Spleen (tissue), 11 donors: ENCODE measurements around the gene NDUFAF2. TPM values are rescaled to one million over a fixed set of nuclear protein-coding genes. Genes with fewer than 3 reads are reported as not detected.

Experiments
- DNase-seq: peaks from one replicate; pipeline ENCODE4 v3.0.0-alpha.2; 2020
- H3K27ac ChIP-seq, 8 donors: fragments of 200-600 bp; sonication (generic) in 7 of 8; 1 replicate in 4 of 8; 2 replicates in 4 of 8; pipeline versions ENCODE4 v1.5.0 to v1.8.0; 2016 to 2021; ENCODE audit warnings: inconsistent platforms in 4 of 8, mild to moderate bottlenecking in 4 of 8, moderate library complexity in 1 of 8
- H3K27me3 ChIP-seq, 7 donors: fragments of 200-600 bp; sonication (generic) in 6 of 7; replicated peaks in 1 of 7; 1 replicate in 4 of 7; 2 replicates in 3 of 7; pipeline versions ENCODE4 v1.5.0 to v1.8.0; 2016 to 2021; ENCODE audit warnings: inconsistent platforms in 3 of 7, mild to moderate bottlenecking in 1 of 7
- H3K36me3 ChIP-seq, 6 donors: fragments of 200-600 bp; sonication (generic) in 5 of 6; 1 replicate in 4 of 6; 2 replicates in 2 of 6; pipeline versions ENCODE4 v1.5.0 to v1.8.0; 2016 to 2021; ENCODE audit warnings: inconsistent platforms in 2 of 6
- H3K4me1 ChIP-seq, 6 donors: fragments of 200-600 bp; sonication (generic) in 5 of 6; 1 replicate in 3 of 6; 2 replicates in 3 of 6; pipeline versions ENCODE4 v1.5.0 to v1.8.0; 2016 to 2021; ENCODE audit warnings: inconsistent platforms in 3 of 6
- H3K4me3 ChIP-seq, 8 donors: fragments of 200-600 bp; sonication (generic) in 7 of 8; 1 replicate in 4 of 8; 2 replicates in 4 of 8; pipeline versions ENCODE4 v1.5.0 to v1.8.0; 2016 to 2021; ENCODE audit warnings: inconsistent platforms in 4 of 8, mild to moderate bottlenecking in 4 of 8, moderate library complexity in 2 of 8
- H3K9me3 ChIP-seq, 8 donors: fragments of 200-600 bp; sonication (generic) in 7 of 8; 1 replicate in 4 of 8; 2 replicates in 4 of 8; pipeline versions ENCODE4 v1.5.0 to v1.8.0; 2016 to 2021; ENCODE audit warnings: inconsistent platforms in 4 of 8
- POLR2A ChIP-seq, 3 donors: fragments of 450-650 bp; IDR thresholded peaks; one replicate each; pipeline ENCODE4 v1.5.1; 2017; ENCODE audit warnings: antibody characterized with exemption in 3 of 3, mild to moderate bottlenecking in 1 of 3
- POLR2AphosphoS5 ChIP-seq, 3 donors: sonication (generic); formaldehyde crosslinking; IDR thresholded peaks; one replicate each; pipeline ENCODE4 v1.5.1; 2017; ENCODE audit warnings: antibody characterized with exemption in 3 of 3
- WGBS, 5 donors: extraction: QIAGEN DNeasy Blood & Tissue Kit in 3 of 5; methylation state at CpG; one replicate each; pipeline versions ENCODE4 v1.1.5 to v1.1.7; 2013 to 2018; 5-methylcytosine and 5-hydroxymethylcytosine counted together
- intact Hi-C: fragments of 100-400 bp; cut with DNase I; formaldehyde crosslinking; loops from one replicate; pipeline ENCODE4 v1.15.0; 2023; ENCODE audit warnings: low total_unique reads
- polyA plus RNA-seq, 3 donors: library from polyadenylated mRNA; stranded (reverse); fragments of 200-250 nt; gene quantifications; one replicate each; pipeline ENCODE4 v1.2.1, GENCODE V29; 2013
- total RNA-seq, 7 donors: library from RNA; depleted of rRNA in 3 of 7; stranded (reverse); fragments of >200 nt in 3 of 7; fragmentation: NEBNext Ultra II Directional in 4 of 7; extraction: Animal tissue kit (Norgen Biotek cat#: 25700) in 4 of 7; gene quantifications; one replicate each; pipeline versions ENCODE4 v1.1.0 to v1.2.1, GENCODE V29; 2016 to 2021
- TF ChIP-seq, protein P1 (sequence below), 11 experiments: fragments of 200-600 bp in 7 of 11; fragments of 450-650 bp in 4 of 11; sonication (generic) in 4 of 11; IDR thresholded peaks in 8 of 11; conservative IDR thresholded peaks in 3 of 11; 1 replicate in 7 of 11; 2 replicates in 4 of 11; pipeline versions ENCODE4 v1.4.0 to v1.8.0; 2016 to 2021; ENCODE audit warnings: antibody characterized with exemption in 11 of 11, inconsistent platforms in 4 of 11, mild to moderate bottlenecking in 1 of 11
- donor health status: healthy with polysubstance abuse.
- donor health status: DM: no; HTN: no; CAD: no; lungs with moderate emphysema.
- donor health status: DM: no; HTN: no; CAD: no.
- donor health status: Bipolar disorder and iron deficiency.
- donor health status: healthy.
- donor health status: DM: no; HTN: no; CAD: no.
- donor health status: DM: yes; HTN: yes; CAD: no.

NDUFAF2 gene
- total and polyA plus RNA-seq, 10 donors: 3.2 to 40.5 (median 13.1) TPM

DNA sequence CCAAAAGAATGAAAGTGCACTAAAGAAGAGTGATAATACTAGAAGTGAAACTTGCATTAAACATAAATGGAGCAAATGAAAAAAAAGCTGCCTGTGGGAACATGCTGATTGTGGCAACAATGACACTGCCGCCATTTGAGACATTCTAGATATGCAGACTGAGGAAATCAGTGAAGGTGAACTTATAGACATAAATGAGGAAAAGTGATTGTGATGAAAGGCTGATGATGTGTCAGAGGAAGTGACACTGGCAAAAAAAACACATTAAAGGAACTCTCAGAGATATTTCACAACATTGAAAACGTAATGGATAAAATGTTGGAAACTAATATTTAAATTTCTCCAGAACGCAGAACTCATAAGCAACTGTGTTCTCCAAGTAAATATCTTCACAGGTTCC, 1.4 kb upstream of the NDUFAF2 start:
- intact Hi-C loops: loop anchor here (10.0 kb wide), 1 partner anchor 1149 kb away; no protein-coding TSS in a partner anchor
- WGBS, 5 donors: 36 to 66% (median 42%) methylated on average over 3 of the region's 3 CpGs

DNA sequence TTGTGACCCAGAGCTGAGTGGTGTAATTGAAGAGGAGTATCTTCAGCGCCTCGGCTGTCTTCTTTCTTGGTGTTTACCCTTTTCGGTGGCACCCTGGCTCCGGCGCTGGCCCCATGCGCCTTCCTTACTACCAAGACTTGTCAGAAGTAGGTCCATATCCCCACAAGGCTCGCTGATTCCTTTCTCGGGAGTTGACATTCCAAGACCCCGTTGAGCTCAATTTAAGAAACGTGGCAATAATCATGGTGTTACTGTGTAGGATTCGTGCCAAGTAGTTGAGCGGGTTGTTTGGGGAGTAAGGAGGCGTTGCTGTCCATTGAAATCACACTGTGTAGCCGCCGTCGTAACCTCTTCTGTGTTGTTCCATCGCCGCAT, 795 bp downstream of the NDUFAF2 start:
- Histone ChIP-seq H3K4me3 (peak overlapping the region; percentile 76 to 93 (median 85)), H3K27ac (peak overlapping the region; percentile 65 to 85 (median 82)), H3K27me3 (no peaks in the 10 kb centered on the region), H3K9me3 (no peaks in the 10 kb centered on the region), H3K36me3 (peaks cover 0 to 1% (median 0%) of the 10 kb centered on the region in 6 donors), H3K4me1 (peaks cover 16 to 62% (median 37%) of the 10 kb centered on the region in 6 donors)
- no peak for DNase-seq
- intact Hi-C loops: loop anchor here (10.0 kb wide), 1 partner anchor 1151 kb away; no protein-coding TSS in a partner anchor
- TF ChIP-seq, protein P1, sequence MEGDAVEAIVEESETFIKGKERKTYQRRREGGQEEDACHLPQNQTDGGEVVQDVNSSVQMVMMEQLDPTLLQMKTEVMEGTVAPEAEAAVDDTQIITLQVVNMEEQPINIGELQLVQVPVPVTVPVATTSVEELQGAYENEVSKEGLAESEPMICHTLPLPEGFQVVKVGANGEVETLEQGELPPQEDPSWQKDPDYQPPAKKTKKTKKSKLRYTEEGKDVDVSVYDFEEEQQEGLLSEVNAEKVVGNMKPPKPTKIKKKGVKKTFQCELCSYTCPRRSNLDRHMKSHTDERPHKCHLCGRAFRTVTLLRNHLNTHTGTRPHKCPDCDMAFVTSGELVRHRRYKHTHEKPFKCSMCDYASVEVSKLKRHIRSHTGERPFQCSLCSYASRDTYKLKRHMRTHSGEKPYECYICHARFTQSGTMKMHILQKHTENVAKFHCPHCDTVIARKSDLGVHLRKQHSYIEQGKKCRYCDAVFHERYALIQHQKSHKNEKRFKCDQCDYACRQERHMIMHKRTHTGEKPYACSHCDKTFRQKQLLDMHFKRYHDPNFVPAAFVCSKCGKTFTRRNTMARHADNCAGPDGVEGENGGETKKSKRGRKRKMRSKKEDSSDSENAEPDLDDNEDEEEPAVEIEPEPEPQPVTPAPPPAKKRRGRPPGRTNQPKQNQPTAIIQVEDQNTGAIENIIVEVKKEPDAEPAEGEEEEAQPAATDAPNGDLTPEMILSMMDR (IDR thresholded peaks at IDR 0.05 in 8 of 11, conservative IDR thresholded peaks at IDR 0.05 in 3 of 11): no peak
- no peak for TF ChIP-seq POLR2AphosphoS5 (IDR thresholded peaks at IDR 0.05)
- no peak for TF ChIP-seq POLR2A (IDR thresholded peaks at IDR 0.05)
- 3 to 9% (median 4%) methylated on average over 12 to 18 of the region's 18 CpGs for WGBS, 5 donors

More for the DNA sequence above, 1.4 kb upstream of the NDUFAF2 start:
- DNase-seq: no peak
- no peaks in the 10 kb centered on the region for H3K27me3 ChIP-seq
- no peak for TF ChIP-seq POLR2A (IDR thresholded peaks at IDR 0.05)
- no peak for TF ChIP-seq POLR2AphosphoS5 (IDR thresholded peaks at IDR 0.05)
- TF ChIP-seq, protein P1 (IDR thresholded peaks at IDR 0.05 in 8 of 11, conservative IDR thresholded peaks at IDR 0.05 in 3 of 11): no peak
- peaks cover 16 to 52% (median 37%) of the 10 kb centered on the region in 6 donors for H3K4me1 ChIP-seq
- H3K27ac ChIP-seq: peak overlapping the region in 4 of 8 donors; percentile 34 to 85 (median 84)
- peak overlapping the region in 3 of 8 donors; percentile 76 to 93 (median 87) for H3K4me3 ChIP-seq
- peaks cover 0 to 8% (median 0%) of the 10 kb centered on the region in 6 donors for H3K36me3 ChIP-seq
- H3K9me3 ChIP-seq: no peaks in the 10 kb centered on the region

DNA sequence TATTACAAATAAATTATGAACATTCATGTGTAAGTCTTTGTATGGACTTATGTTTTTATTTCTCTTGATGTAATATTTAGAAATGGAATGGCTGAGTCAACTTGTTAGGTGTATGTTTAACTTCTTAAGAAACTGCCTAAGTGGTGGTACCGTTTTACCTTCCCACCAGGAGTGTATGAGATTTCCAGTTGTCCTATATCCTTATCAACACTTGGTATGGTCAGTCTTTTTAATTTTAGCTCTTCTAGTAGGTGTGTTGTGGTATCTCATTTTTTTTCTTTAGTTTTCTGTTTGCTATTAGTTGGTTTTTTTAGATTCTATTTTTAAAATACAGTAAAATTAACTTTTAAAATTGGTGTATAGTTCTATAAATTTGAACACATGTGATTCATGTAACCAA, 3.7 kb downstream of the NDUFAF2 start:
- no peaks in the 10 kb centered on the region for H3K27me3 ChIP-seq
- TF ChIP-seq, protein P1 (IDR thresholded peaks at IDR 0.05 in 8 of 11, conservative IDR thresholded peaks at IDR 0.05 in 3 of 11): no peak
- no peak for TF ChIP-seq POLR2A (IDR thresholded peaks at IDR 0.05)
- no peaks in the 10 kb centered on the region for H3K36me3 ChIP-seq
- no peak for DNase-seq
- no peaks in the 10 kb centered on the region for H3K9me3 ChIP-seq
- H3K27ac ChIP-seq: no peak overlapping the region
- peaks cover 12 to 44% (median 24%) of the 10 kb centered on the region in 6 donors for H3K4me1 ChIP-seq
- intact Hi-C loops: loop anchor here (10.0 kb wide), 1 partner anchor 1154 kb away; no protein-coding TSS in a partner anchor
- 90 to 100% (median 96%) methylated on average over 1 of the region's 1 CpG for WGBS, 5 donors
- no peak overlapping the region for H3K4me3 ChIP-seq

DNA sequence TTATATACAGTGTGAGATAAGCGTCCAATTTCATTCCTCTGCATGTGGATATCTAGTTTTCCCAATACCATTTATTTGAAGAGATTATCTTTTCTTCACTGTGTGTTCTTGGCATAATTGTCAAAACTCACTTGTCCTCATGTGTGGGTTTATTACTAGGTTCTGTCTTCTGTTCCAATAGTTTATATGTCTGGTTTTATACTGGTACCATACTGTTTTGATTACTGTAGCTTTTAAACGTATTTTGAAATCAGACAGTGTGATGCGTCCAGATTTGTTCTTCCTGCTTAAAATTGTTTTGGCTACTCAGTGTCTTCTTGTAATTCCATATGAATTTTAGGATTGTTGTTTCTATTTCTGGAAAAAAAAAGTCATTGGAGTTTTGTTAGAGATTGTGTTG, 10.2 kb downstream of the NDUFAF2 start:
- Histone ChIP-seq H3K4me1 (peaks cover 0 to 5% (median 0%) of the 10 kb centered on the region in 6 donors), H3K27ac (no peak overlapping the region), H3K9me3 (peaks cover 0 to 17% (median 8%) of the 10 kb centered on the region in 8 donors), H3K4me3 (no peak overlapping the region), H3K36me3 (no peaks in the 10 kb centered on the region), H3K27me3 (no peaks in the 10 kb centered on the region)
- WGBS, 5 donors: 93 to 98% (median 97%) methylated on average over 3 of the region's 3 CpGs
- intact Hi-C loops: no loop called here
- DNase-seq: no peak
- TF ChIP-seq POLR2A (IDR thresholded peaks at IDR 0.05) (no peak), POLR2AphosphoS5 (IDR thresholded peaks at IDR 0.05) (no peak)
- TF ChIP-seq, protein P1 (IDR thresholded peaks at IDR 0.05 in 8 of 11, conservative IDR thresholded peaks at IDR 0.05 in 3 of 11): no peak
